HG03196 (cell line): Measurements from ENCODE around the gene BMF.

ENCODE experiments used
- ATAC-seq: cut with Tn5 transposase; IDR thresholded peaks from one replicate; pipeline ENCODE4 v1.9.1; 2021; ENCODE audit not compliant: unreplicated experiment

Gene BMF

DNA sequence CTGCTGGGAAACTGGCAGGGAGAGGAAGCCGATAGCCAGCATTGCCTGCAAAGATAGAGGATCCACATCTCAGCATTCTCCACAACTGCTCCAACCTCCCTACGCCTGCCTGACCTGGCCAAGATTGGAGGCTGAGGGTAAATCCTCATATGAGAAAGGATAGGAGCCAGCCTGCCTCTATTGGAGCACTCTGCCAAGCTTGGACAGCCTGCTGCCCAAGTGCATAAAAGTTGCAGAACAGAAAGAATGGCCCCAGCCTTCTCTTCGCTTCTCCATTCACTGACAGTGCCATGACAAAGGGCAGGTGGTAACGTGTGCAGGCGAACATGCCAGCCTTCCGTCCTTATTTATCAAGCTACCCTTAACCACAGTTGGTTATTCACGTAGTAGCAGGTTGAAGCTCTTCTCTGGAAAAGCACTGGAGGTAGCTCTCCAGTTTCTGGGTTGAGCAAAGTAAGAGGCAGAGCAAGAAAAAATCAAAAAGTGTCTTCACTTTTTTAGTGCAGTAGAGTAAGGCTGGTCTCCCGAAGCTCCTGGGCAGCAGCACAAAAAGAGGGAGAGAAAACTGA, 4.3 kb downstream of the BMF start:
- no peak for ATAC-seq

DNA sequence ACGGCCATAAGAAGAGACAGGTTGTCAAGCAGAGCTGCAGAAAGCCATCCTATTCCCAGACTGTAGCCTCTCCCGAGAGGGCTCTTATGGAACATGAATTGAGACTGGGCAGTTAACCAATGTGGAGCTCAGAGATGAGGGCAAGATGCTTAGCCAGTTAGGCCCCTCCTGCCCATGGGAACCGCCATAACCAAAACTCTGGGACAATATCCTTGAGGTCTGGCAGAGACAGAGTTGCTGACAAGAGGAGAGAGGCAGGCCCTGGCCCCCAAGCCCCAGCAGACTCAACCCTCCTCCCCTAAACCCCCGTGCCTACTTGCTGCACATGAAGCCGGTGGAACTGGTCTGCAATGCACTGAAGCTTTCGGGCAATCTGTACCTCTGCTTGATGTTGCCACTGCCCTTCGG, 4.8 kb downstream of the BMF start:
- ATAC-seq, result no peak

DNA sequence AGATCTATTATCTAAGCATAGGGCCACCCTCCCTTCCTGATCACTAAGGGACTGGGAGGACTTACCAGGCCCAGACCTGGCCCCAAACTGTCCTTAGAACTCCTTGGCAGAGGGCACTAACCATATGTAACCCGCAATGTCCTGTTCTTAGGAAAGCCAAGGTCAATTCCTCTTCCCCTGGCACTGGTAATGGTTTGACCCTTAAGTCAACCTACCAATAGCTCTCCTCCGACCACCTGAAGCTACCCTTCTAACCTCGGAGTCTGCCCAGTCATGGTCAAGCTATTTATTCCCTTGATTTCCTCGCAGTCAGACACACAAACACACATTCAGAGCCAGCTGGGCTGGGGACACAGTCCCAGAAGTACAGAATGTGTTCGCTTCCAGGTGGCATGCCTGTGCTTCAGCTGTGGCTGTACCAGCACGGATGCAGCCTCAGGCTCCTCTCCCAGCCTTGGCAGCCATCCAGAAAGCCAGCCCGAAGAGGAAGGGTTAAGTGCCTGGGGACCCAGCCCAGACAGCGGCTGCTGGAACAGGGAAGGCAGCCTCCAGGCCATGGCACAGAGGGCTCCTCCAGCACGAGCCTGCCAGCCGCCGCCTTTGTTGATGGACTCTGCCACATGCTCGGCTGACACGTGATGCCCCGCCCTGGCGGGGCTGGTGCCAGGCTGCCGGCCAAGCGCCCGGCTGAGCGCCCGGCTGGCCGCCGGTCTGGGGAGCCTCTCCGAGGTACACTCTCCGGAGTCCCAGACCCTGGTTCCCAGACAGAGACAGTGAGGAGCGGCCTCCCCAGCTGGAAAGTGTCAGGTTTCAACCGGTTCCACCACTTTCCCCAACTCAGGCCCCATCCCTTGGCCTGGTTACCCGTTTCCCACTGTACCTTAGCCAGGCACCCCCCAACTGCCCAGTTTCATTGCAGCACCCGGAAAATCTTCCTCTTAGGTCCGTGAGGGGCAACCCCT, 5.5 kb downstream of the BMF start:
- ATAC-seq, result no peak

DNA sequence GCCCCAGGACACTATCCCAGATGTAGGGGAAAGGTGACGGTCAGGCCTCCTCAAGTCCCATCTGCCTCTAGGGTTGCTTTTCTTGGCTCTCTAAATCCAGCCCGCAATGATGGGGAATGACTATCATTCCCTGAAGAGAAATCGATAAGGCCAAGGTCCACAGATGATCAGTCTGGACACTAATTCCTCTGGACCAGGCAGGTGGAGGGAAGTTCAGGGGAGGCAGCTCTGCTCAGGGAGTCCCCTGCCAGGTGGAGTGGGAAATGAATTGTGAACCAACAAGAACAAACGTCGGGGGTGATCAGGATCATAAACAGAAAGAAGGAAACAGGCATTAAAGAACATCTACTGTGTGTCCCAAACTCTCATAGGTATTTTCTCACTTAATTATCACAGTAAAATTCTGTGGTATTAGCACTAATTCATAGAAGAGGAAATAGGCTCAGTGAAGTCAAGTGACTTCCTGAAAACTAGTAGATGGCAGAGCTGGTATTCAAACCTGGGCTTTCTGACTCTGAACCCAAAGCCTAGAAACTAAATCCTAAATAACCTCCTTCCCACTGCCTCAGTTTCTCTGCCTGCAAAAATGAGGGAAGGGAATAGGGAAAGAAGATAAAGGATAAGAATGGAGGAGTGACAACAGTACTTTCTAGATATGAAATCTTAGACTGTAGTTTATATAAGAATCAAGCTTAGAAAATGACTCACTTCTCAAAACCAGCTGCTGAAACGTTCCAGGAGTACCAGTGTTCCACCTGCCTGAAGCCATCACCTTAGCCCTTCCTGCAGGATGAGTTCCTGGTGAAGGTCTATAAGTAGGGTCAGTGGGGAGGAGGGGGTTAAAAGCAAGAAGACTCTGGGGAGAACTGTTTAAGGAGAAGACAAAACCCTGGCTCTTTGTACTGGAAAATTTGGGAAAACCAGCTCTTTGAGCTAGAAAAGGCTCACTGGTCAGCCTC, 7.5 kb downstream of the BMF start:
- no peak for ATAC-seq

DNA sequence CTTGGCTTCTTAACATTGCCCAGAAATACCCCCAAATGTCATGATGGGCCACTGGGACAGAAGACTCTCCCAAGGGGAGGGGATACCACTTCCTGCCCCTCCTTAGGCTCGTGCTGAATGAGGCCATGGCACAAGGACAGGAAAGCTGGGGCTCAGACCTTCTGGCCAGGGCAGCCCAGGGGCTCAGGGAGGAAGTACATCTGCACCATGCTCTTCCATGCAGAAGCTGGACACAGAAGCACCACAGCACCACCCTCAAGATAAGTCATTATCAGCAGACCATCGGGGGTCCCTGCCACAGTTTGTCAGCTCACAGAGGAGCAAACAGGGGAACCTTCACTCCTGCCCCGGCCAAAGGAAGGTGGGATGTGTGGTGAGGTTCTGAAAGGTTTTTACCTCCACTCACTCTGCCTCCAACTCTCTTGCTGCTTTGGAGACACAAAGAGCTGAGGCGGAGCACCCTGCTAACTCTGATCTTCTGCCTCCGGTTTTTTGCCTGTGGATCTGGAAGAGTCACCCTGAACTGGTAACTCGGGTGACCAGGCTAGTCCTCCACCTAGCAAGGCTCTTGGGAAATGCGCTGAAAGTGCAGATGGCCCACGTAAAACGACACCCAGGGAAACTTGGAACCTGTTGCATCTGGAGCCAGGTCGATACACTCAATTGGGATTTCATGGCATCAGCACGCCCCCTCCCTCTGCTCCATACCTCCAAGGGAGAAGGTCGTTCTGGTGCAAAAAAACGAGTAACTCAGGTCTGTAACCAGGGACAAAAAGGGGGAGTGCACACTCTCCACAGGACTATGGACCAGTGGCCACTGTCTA, 8.3 kb downstream of the BMF start:
- no peak for ATAC-seq

- ATAC-seq, result peak; percentile 83
Observed at GRCh38 chr15:40098489-40099261, 10.0 kb downstream of the BMF start.

- no peak for ATAC-seq
Observed at GRCh38 chr15:40097968-40098476, 10.7 kb downstream of the BMF start.

- ATAC-seq, result no peak
Observed at GRCh38 chr15:40097096-40097967, 11.3 kb downstream of the BMF start.

DNA sequence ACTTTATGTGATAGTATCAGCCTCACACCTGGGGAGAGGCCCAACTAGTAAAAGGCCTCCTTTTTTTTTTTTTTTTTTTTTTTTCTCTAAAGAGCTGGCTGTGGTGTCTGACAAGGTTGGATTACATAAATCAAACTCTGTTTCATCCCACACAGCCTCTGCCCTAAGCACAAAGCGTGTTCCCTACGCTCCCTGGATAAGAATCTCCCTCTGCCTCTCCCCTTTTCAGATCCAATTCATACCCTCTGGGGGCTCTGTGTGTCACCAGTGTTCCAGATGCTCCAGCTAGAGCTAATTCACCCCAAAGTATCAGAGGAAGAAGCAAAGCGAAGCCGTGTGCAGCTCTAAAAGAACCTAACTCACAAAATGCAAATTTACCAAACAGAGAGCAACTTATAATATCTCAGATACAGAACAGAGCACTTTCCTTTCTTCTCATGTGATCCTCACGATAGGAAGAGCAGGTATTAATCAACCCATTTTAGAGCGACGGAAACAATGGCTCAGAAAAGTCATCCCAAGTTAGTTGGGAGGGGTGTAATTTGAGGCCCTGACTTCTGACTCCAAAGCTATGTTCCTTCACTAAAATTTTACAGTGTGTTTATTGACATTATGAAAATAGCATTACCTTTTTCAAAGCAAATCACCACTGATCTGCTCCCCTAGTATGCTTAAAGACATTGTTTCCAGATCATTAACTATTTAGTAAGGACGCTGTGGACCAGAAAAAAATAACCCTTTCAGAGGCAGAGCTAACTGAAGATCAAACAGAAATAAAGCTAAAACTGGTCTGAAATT, 12.4 kb downstream of the BMF start:
- no peak for ATAC-seq

DNA sequence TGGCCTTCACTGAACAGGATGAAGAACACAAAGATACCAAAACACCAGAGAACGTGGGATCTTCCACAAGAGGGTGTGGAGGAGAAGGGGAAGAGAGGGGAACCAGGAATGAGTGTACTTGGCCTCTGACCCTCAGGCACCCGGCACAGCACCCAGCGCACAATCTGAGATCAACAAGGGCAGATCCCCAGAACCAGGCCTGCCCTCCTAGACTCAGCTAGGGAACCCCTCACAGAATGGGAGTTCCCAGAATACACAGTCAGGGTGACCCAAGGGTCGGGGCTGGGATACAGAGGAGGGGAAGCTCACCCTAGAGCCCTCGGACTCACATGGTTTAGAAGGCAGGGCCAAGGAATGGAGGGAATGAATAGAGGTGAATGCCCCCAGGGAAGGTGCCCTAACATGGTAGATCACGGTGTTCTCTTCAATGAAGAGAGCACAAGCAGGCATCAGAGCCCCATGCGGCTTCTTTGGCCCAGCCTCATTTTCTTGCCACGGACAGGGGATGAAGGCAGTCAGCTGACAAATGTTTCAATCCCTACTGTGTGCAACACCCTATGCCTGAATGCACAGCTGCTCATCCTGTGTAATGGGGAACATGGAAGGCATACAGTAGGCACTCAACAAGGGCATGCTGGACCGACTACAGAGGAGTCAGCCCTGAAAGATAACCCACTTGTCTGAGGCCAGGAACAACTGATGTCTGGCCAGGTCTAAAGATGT, 13.1 kb downstream of the BMF start:
- no peak for ATAC-seq

- ATAC-seq, result no peak
Observed at GRCh38 chr15:40094156-40094555, 14.5 kb downstream of the BMF start.

GRCh38 chr15:40092979-40093869, 15.5 kb downstream of the BMF start:
- peak; percentile 34 for ATAC-seq

DNA sequence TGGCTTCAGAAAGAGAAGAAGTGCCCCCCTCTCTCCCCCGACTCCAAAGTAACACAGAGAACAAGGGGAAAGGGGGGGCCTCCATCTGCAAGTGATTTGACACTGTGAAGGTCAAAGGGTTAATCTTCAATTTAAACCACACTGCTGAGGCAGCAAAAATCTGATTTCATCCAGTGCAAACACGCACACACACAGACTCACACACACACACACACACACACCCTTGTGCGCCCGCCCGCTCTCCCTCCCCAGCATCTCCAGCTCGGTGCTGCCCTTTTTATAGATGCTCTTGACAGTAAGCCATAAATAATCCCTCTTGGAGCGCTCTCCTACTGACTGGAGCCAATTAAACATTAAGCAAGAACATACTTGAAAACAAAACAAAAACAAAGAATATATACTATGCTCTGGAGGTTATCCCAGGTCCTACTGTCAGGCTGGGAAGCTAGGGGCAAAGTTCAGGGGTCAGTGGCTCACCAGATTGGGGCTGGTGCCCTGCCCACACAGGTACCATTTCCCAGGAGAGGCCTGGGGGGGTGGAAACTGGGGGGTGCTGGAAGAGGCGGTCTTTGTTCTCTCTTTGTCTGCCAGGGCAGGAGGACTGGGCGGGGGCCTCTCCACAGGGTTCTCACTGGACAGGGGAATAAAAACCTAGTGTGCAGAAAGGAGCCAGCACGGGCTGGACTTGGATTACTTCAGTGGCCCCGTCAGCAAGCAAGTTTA, 16.3 kb downstream of the BMF start:
- no peak for ATAC-seq

GRCh38 chr15:40091861-40092255, 16.8 kb downstream of the BMF start:
- no peak for ATAC-seq

GRCh38 chr15:40090774-40091455, 17.8 kb downstream of the BMF start:
- no peak for ATAC-seq
